A673 (cell line): ENCODE data around the gene NINJ1. TPM values are rescaled to one million over a fixed set of nuclear protein-coding genes. Genes with fewer than 3 reads are reported as not detected.

ENCODE experiments used
- Bru-seq: library from RNA; stranded (reverse); fragments of 400-500 nt; gene quantifications from one replicate; lab custom pipeline; 2021; lab: Mats Ljungman, UMichigan
- BruChase-seq, 2 experiments: library from RNA; stranded (reverse); fragments of 400-500 nt; gene quantifications; one replicate each; lab custom pipeline; 2021; lab: Mats Ljungman, UMichigan
- BruUV-seq: library from RNA; stranded (reverse); fragments of 400-500 nt; replicated peaks from 2 replicates; lab custom pipeline; 2021; lab: Mats Ljungman, UMichigan
- CTCF ChIA-PET: fragments of 300-600 bp; sonication (Branson Sonifier 250); formaldehyde crosslinking; loops from one replicate; lab custom pipeline; 2022; ENCODE audit warnings: antibody characterized with exemption; lab: Charles Lee
- POLR2A ChIA-PET: fragments of 300-600 bp; sonication (Branson Sonifier 250); formaldehyde crosslinking; loops from one replicate; lab custom pipeline; 2022; ENCODE audit warnings: antibody characterized with exemption; ENCODE audit not compliant: low non-redundant PET; lab: Charles Lee
- DNase-seq: peaks from one replicate; pipeline ENCODE4 v3.0.0-alpha.2; 2015; ENCODE audit warnings: low spot score
- H3K27ac ChIP-seq: fragments of 200-600 bp; sonication (generic); 2 replicates; pipeline ENCODE4 v1.5.1; 2016; ENCODE audit warnings: mixed run types, low read depth, mild to moderate bottlenecking, mixed read lengths, antibody characterized with exemption, low read length; ENCODE audit not compliant: poor library complexity, severe bottlenecking
- H3K27me3 ChIP-seq: fragments of 200-600 bp; sonication (generic); replicated peaks from 2 replicates; pipeline ENCODE4 v1.6.1; 2017; ENCODE audit warnings: mixed run types, low read depth, mild to moderate bottlenecking, mixed read lengths, antibody characterized with exemption, low read length; ENCODE audit not compliant: insufficient read depth, poor library complexity
- H3K36me3 ChIP-seq: fragments of 200-600 bp; sonication (generic); 2 replicates; pipeline ENCODE4 v1.6.1; 2016; ENCODE audit warnings: mixed run types, mild to moderate bottlenecking, mixed read lengths, antibody characterized with exemption, low read length; ENCODE audit not compliant: insufficient read depth, poor library complexity, severe bottlenecking
- H3K4me1 ChIP-seq: fragments of 200-600 bp; sonication (generic); 2 replicates; pipeline ENCODE4 v1.6.1; 2017; ENCODE audit warnings: mixed run types, mild to moderate bottlenecking, mixed read lengths, antibody characterized with exemption, low read length; ENCODE audit not compliant: insufficient read depth, poor library complexity, severe bottlenecking
- H3K4me3 ChIP-seq: fragments of 200-600 bp; sonication (generic); 2 replicates; pipeline ENCODE4 v1.5.1; 2016; ENCODE audit warnings: low read depth, mixed run types, mild to moderate bottlenecking, mixed read lengths, low read length; ENCODE audit not compliant: poor library complexity, severe bottlenecking
- H3K9me3 ChIP-seq: fragments of 200-600 bp; sonication (generic); 2 replicates; pipeline ENCODE4 v1.6.1; 2016; ENCODE audit warnings: mixed run types, low read depth, mild to moderate bottlenecking, mixed read lengths, antibody characterized with exemption, low read length; ENCODE audit not compliant: poor library complexity, severe bottlenecking
- EZH2 ChIP-seq: fragments of 200-600 bp; sonication (generic); IDR thresholded peaks from 2 replicates; pipeline ENCODE4 v1.6.1; 2017; ENCODE audit warnings: borderline replicate concordance, low read depth, mild to moderate bottlenecking, mixed read lengths, antibody characterized with exemption, low read length; ENCODE audit not compliant: poor library complexity, severe bottlenecking
- intact Hi-C: fragments of 100-400 bp; cut with micrococcal nuclease; formaldehyde crosslinking; loops from one replicate; pipeline ENCODE4 v1.10.0; 2022; ENCODE audit not compliant: unreplicated experiment
- long read RNA-seq: library from polyadenylated mRNA; stranded (forward); transcript quantifications from one replicate; pipeline ENCODE4 v2.0.0, GENCODE V29; 2022
- total RNA-seq: library from RNA; stranded (reverse); gene quantifications from 2 replicates; pipeline ENCODE4 v1.2.3, GENCODE V29; 2021
- TF ChIP-seq, protein P1 (sequence below): fragments of 300-800, 200-600 bp; sonication (generic); conservative IDR thresholded peaks from 2 replicates; pipeline ENCODE4 v1.5.1; 2017; ENCODE audit warnings: low read depth, mild to moderate bottlenecking, antibody characterized with exemption, low read length, moderate library complexity, mixed read lengths

Gene NINJ1, protein sequence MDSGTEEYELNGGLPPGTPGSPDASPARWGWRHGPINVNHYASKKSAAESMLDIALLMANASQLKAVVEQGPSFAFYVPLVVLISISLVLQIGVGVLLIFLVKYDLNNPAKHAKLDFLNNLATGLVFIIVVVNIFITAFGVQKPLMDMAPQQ
- total RNA-seq (9.2 and 13.7 TPM in 2 replicates), Bru-seq, nascent RNA (percentile 37 among the genes with signal in this experiment), BruChase-seq, experiment 1, labeled RNA remaining after a 2-hour chase (percentile 41 among the genes with signal in this experiment), BruChase-seq, experiment 2, labeled RNA remaining after a 6-hour chase (percentile 35 among the genes with signal in this experiment)
- long read RNA-seq, transcript NINJ1-201 (4 exons, 1,281 nt) = major isoform, 36 of 38 reads
- long read RNA-seq, partial matches to known transcripts = 1 of 38 reads
- long read RNA-seq, other reads (novel, unspliced or antisense) = 1 of 38 reads

DNA sequence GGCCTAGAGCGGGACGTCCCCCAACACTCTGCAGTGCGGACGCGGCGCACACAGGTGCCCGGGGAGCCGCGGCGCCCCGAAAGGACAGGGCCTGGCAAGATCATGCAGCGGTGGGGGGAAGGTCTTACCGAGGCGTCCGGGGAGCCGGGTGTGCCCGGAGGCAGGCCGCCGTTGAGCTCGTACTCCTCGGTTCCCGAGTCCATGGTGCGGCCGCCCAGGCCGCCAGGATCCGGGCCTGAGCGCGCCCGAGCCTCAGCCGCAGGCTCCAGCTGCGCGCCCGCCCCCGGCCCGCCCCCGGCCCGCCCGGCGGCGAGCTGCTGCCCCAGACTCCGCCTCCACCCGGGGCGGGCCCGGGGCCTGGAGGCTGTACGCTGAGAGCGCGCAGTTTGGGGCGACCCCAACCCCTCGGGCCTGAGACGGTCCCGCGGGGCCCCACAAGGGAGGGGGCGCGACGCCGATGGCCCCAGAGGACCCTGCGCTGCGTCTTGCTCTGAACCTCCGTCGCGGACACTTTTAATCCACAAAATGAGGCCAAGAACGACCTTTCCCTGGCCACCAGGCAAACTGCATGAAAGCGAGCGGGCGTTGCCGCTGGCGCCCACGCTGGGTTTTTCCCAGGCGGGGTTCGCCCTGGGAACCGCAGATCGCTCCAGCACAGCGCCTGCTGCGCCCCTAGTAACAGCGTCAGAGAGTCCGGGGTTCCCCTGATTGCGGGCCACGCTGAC lies at the start of gene NINJ1:
TSS of gene NINJ1 (minus strand) at position 237 of the 725 bp plus-strand sequence. CDS start at position 203, 34 bp downstream.
- ChIA-PET POLR2A (no interaction called here), CTCF (no interaction called here)
- TF ChIP-seq, protein P1, sequence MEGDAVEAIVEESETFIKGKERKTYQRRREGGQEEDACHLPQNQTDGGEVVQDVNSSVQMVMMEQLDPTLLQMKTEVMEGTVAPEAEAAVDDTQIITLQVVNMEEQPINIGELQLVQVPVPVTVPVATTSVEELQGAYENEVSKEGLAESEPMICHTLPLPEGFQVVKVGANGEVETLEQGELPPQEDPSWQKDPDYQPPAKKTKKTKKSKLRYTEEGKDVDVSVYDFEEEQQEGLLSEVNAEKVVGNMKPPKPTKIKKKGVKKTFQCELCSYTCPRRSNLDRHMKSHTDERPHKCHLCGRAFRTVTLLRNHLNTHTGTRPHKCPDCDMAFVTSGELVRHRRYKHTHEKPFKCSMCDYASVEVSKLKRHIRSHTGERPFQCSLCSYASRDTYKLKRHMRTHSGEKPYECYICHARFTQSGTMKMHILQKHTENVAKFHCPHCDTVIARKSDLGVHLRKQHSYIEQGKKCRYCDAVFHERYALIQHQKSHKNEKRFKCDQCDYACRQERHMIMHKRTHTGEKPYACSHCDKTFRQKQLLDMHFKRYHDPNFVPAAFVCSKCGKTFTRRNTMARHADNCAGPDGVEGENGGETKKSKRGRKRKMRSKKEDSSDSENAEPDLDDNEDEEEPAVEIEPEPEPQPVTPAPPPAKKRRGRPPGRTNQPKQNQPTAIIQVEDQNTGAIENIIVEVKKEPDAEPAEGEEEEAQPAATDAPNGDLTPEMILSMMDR = no peak
- TF ChIP-seq EZH2 = no peak
- Histone ChIP-seq H3K27ac (peak within 1 kb of the TSS; percentile 82), H3K27me3 (no peaks in the 10 kb centered on the region), H3K9me3 (no peaks in the 10 kb centered on the region), H3K36me3 (no peaks in the 10 kb centered on the region), H3K4me3 (peak within 1 kb of the TSS; percentile 86), H3K4me1 (peaks cover 10% of the 10 kb centered on the region)
- no TSS peak for BruUV-seq
- intact Hi-C loops = no loop called here
- peak; percentile 77 for DNase-seq

DNA sequence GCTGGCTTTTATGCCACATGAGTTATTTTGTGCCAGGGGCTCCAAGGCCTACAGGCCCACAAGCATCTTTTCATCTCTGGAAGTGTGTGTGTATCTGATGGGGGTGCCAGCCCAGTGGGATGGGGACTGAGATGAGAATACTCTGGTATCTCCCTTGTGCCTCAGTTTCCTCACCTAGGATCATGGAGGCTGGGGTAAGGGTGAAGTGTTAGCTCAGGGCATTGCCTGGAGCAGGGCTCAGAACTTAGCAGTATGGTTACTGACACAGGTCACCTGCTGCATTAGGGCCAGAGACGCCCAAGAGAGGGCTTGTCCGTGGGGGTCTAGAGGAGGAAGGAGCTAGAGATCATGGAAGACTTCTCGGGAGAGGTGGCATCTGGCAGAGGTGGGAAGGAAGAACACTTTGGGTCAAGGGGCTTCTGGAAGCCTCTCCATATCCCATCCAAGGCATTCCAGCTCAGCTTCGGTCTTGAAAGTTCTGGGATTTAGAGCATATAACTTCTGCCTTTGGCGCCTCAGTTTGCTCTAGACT lies 49.1 kb upstream of the NINJ1 start:
- TF ChIP-seq, protein P1 = no peak
- TF ChIP-seq EZH2 = no peak
- Histone ChIP-seq H3K4me1 (peaks cover 8% of the 10 kb centered on the region), H3K4me3 (no peak overlapping the region)

DNA sequence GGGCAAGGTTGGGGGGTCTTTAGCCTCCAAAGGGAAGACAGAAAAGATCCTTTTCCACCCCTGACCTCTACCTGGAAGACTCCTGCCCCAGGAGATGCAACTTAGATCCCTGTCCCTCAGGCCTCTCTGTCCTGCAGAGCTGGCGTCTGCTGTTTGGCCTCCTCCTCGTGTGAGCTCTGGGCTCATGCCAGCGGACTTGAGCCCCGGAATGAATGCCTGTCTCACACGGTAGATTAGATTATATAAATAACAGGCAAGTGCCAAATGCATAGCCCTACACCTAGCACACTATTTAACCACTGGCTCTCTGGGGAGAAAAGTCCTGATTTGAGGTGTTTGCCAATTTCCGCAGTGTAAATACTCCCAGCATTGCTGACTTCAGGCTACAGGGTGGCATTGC lies 48.5 kb upstream of the NINJ1 start:
- Histone ChIP-seq H3K27ac (no peak overlapping the region), H3K9me3 (no peaks in the 10 kb centered on the region), H3K36me3 (no peaks in the 10 kb centered on the region), H3K4me1 (peaks cover 8% of the 10 kb centered on the region), H3K27me3 (peaks cover 30% of the 10 kb centered on the region), H3K4me3 (no peak overlapping the region)
- no peak for TF ChIP-seq EZH2
- TF ChIP-seq, protein P1 = no peak
- no TSS peak for BruUV-seq
- no peak for DNase-seq
- CTCF ChIA-PET = no interaction called here
- intact Hi-C loops = no loop called here
- POLR2A ChIA-PET = no interaction called here

More for the DNA sequence above, 49.1 kb upstream of the NINJ1 start:
- Histone ChIP-seq H3K27me3 (peaks cover 30% of the 10 kb centered on the region), H3K36me3 (no peaks in the 10 kb centered on the region), H3K27ac (no peak overlapping the region), H3K9me3 (no peaks in the 10 kb centered on the region)
- CTCF ChIA-PET = no interaction called here
- POLR2A ChIA-PET = no interaction called here
- no peak for DNase-seq
- BruUV-seq = no TSS peak
- intact Hi-C loops = no loop called here
